HG03135 (cell line): ENCODE measurements around the gene SLC24A3.
A peak's percentile ranks its signal among the peaks of the same experiment; 100 is the strongest.

ENCODE experiments used
- ATAC-seq: cut with Tn5 transposase; IDR thresholded peaks from one replicate; pipeline ENCODE4 v1.9.1; 2021; ENCODE audit warnings: mild to moderate bottlenecking, moderate library complexity; ENCODE audit not compliant: unreplicated experiment

Gene SLC24A3

DNA sequence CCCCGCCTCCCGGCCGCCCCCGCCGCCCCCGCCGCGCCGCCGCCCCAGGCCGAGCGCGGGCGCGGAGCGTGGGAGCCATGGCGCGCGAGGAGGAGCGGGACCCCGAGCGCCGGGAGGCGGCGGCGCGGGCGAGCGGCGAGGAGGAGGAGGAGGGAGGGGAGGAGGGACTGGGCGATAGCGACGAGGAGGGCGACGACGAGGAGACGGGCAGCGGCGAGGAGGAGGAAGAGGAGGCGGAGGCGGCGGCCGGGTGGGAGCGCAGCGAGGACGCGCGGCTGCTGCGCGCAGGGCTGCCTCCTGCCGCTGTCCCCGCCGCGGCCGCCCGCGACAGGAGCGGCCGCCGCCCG, at the start of gene SLC24A3:
Gene SLC24A3 (plus strand): TSS at position 174 of the 347 bp plus-strand sequence.
- ATAC-seq: no peak

DNA sequence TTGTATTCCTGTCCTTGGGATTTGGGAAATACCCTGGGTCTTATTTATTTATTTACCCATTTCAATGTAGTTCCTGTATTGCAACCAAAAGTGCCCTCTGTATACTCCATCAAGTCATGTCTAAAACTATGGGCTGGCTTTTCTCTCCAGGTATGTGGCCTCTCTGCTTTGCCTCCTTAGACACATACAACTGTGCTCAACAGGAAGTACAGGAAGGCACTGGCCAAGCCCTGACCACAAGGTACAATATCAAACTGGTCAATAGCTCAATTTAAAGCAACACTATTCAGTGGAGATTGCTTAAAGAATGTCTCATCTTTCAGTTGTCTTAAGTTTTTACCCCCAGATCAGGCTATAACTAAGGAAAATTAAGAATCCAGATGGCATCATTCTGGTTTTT, 42.3 kb upstream of the SLC24A3 start:
- no peak for ATAC-seq

DNA sequence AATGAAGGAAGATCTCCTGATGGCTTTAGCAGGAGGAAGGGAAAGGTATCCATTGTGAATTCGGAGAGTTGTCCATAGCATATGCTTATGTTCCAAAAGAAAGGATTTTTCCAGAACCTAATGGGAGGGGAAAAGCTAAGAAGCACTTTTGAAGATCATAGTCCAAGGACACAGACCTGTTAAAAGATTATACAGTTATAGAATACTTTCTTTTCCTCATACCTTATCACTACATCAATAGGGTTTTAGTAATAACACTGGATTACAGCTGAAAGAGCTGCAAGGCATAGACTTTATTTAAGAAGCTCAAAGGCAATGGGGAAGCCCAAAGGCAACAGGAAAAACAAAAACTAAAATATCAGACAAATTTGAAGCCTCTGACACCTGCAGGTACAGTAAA, 39.8 kb upstream of the SLC24A3 start:
- ATAC-seq: no peak

DNA sequence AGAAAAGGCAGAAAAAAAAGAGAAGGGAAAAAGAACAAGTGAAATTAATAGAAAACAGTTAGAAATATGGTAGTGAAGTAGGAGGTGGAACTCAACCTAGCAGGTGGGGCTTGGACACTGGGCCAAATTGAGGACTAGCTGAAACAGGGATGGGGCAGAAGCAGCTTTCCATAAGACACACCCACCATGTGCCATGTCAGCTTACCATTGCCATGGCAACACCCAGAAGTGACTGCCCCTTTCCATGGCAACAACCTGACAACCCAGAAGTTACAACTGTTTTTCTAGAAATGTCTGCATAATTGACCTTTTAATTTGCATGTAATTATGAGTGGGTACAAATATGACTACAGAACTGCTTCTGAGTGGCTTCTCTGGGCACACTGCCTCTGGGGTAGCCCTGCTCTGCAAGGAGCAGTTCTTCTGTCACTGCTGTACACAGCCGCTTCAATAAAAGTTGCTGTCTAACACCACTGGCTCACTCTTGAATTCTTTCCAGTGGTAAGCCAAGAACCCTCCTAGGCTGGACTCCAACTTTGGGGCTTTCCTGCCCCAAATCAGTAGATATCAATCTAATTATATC, 35.9 kb upstream of the SLC24A3 start:
- no peak for ATAC-seq

DNA sequence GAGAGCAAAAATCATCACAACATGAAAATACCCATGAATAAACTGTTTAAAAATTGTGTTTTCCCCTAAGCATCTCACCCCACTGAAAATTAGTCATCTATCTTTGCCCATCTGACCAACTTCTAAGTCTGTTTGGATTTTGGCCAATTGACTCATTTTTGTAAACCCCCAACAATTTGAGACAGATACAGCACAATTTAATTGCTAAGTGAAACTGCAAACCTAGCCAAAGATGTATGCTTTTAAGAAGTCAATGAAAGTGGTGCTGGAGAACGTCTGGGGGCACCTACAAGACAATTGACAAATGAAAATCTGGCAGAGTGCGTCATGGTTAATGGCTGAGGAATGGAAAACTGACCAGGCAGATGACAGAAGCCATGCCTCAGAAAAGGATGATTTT, 30.9 kb upstream of the SLC24A3 start:
- no peak for ATAC-seq

DNA sequence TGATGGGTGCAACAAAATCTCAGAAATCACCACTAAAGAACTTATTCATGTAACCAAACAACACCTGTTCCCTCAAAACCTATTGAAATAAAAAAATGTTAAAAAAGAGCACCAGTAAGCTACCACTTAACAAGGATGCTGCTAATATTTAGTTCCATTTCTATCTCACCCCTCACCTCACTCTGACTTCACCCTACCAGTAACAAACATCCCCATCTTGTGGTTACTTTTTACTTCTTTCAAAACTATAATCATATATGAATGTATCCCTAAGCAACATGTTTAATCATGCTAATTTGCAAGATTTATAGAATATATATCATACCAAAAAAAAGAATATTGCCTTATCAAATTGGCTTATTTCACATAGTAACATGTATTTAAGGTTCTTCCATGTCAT, 27.4 kb upstream of the SLC24A3 start:
- no peak for ATAC-seq

DNA sequence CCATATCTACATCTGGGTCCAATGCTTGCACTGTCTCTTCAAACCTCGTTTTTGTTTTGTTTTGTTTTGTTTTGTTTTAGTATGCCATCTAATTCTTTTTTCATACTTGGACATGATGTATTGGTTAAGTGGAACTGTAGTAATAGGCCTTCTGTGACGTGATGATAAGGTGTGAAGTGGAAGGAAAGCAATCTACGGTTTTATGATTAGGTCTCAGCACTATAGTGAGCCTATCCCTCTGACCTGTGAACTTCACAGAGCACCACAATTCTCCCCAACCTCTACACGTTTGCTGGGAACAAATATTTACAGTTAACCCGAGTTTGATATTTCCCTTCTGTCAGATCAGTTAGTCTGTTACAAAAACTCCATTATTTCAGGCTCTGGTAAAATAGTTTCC, 19.1 kb upstream of the SLC24A3 start:
- no peak for ATAC-seq

DNA sequence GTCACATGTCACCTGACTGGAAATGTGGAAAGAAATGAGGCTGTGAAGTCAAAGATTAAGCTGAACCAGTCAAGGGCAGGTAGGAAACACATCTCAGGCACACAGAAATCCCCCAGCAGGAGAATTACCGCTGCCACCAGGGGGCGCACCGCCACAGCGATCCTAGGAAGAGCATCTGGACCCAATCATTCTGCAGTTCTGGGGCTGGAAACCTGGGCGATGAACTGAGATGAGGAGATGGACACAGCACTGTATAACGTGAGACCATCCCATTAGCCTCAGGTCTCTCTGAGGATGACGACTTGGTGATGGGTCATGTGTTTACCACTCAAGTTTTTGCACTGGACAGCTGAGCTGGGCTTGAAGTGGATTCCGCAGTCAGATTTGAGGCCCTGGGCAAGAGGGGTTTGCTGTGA, 6.5 kb upstream of the SLC24A3 start:
- ATAC-seq: peak; percentile 57

DNA sequence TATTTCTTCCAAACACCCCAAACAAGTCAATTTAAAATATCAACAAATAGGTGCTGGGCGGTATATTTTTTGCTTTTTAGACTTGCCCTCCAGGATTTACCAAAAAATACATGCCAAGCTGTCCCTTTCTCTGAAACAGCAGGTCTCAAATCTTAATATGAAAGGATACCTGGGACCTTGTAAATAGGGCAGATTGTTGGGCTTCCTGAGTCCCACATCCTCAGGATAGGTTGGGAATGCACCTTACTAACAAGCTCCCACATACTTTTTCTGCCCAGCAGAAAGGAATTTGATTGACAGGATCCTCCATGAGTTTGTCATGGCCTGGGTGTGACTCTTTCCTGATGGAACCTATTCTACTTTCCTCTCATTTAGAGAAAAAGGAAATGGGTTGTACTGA, 4.9 kb upstream of the SLC24A3 start:
- no peak for ATAC-seq

DNA sequence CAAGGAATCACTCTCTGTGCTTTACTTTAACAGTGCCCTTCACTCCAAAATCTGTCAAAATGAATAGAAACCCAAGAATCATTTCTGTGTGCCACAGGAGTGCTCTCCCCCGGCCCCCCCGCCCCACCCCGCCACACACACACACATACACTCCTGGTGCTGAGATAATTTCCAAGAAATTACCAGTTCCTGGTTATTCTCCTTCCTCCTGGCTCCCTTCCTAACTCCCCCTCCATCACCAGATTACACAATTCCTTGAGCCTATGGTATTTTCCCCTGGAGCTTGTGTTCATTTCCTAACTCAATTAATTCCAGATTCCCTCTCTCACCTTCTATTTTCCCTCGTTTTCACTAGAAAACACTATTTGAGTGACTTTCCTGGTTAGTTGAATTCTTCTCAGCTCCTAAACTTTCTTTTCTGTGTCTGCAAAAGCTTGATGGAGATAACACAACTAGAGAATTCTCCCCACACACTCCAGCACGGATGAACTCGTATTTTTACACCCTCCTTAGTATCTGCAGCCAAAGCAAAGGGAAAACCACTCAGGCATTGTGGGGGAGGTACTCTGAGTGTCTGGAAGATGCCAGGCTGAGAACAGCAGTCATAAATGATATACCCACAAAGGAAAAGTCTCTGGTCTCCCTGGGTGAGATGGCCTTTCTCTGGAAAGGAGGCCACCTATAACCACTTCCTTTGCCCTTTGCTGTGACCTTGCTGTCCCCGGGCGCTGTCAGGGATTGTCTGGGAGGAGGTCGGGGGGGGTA, 1.9 kb upstream of the SLC24A3 start:
- ATAC-seq: no peak

DNA sequence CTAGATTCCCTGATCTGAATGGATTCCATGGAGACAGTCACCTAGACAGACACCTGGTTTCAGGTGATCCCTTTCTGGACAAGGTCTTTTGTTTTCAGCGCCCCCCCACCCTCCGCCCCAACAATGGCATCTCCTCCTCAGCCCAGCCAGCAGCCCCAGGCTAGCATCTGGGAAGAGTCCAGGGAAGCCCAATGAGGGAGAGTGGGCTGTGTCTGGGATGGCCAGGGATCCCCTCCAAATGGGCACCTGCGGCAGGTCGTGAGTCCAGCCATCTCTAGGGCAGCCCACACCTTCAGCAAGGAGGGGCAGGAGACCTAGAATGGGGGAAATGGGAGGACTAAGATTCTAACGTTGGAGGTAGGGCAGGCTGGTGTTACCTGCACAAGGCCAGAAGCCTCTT, 1.2 kb upstream of the SLC24A3 start:
- ATAC-seq: no peak

DNA sequence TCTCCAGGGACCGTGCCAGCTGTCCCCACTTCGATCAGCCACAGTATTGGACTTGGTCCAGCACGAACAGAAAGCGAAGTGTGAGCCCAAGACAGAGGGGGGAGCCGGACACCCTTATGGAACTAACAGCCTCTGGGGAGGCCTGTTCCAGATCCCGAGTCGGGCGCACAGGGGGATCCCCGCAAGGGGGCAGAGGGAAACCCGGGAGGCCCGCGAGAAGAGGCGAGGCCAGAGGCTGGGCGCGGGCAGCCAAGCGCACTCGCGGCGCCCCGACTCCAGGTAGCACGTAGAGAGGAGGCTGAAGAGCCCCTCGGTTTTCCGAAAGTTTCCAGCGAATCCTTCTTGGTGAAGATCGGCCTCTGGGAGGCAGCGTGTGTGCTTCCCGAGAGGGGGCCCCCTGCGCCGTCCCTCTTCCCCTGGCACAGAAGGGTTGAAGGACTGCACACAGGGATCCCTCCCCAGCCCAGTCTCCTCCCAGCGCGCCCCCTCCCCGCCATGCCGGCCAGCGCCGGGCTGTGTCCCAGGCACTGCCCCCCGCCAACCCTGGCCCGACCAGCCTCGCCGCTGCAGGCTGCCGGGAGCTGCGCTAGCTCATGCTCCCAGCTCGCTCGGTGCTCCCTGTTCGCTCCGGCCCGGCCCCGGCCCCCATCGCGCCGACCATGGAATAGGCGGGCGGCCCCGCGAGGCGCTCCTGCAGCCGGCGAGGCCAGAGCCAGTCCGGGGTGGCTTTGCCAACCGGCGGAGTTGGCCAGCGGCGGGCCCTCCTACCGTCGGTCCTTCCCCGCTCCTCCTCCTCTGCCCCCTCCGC, 577 bp upstream of the SLC24A3 start:
- ATAC-seq: no peak

DNA sequence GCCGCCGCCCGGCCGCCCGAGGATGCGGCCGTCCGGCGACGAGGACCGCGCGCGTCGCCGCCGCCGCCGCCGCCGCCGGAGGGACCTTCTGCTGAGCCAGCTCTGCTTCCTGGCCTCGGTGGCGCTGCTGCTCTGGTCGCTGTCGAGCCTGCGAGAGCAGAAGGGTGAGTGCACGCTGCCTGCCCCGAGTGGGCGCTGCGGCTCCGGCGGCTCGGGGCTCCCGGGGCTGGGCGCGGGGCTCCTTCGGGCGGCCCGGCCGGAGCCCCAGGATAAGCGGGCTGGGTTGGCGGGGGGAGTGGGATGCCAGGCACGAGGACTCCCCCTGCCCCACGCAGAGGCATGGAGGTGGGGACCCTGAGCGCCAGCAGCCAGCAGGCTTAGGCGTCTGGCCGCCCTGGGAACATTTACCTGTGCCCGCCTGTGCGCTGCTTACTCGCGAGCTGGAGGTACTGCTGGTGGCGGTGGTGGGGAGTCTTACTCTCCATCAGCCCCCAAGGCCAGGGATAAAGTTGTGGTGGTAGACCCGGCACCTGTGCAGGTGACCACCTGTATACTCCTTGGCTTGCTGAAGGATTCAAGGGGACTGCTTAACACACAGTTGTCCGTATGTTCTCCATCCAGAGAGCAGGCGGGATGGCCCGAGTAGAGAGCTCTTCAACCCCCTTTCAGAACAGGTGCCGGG, 520 bp downstream of the SLC24A3 start:
- peak; percentile 79 for ATAC-seq

DNA sequence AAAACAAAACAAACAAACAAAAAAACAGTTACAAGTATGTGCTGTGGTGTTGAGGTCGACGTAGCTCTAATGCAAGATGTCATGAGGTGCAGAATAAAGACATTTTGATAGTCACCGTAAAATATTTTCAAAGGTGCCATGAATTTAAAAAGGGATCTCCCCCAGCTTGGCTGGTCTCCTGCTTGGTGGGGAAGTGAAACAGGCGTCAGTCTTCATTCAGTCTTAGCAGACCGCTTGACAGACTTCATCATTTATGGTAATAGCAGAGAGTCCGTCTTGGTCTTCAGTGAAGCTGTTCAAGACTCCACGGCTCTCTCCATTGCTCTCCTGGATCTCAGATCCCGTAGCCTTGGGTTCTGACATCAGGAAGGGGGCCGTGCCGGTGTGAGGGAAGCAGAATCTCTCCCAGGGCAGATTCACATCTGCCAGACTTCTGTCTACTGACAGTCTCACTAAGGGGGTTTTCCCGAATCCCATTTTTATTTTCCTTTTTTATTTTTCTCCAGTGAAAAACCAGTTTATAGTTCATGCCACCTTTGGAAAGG, 1.6 kb downstream of the SLC24A3 start:
- no peak for ATAC-seq

DNA sequence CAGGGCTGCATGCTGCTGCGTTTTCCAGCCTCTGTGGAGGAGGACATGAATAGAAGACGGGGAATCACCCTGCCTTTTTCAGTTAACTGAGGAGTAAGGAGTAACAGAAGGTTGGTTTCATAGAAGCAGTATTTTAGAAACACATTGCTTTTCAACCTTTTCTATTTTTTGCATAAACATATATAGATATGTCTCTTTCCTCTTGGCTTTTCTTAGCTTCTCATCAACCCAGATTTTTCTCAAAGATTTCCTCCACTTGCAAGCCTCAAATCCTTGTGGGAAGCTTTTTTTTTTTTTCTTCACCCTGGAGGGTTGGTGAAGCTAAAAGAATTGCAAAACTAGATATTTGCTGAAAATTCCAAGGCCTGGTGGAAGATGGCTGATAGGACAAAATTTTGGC, 6.0 kb downstream of the SLC24A3 start:
- ATAC-seq: no peak

DNA sequence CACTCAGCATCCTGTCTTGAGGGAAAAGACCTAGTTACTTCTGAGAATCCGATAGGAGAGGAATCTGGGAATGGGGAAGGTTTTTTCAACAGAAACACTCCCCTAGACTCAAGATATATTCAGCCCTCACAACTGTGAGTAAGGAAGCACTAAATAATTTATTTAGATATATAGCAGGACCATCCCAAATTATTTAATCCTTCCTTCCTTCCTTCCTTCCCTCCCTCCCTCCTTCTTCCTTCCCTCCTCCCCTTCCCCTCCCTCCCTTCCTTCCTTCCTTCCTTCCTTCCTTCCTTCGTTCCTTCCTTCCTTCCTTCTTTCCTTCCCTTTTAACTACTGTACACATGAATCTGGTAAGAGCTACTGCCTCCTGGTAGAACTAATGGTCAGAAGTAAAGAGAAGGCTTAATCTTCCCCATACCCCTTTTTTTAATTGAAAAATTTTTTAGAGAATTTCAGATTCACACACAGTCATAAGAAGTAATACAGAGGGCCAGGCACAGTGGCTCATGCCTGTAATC, 10.1 kb downstream of the SLC24A3 start:
- no peak for ATAC-seq

DNA sequence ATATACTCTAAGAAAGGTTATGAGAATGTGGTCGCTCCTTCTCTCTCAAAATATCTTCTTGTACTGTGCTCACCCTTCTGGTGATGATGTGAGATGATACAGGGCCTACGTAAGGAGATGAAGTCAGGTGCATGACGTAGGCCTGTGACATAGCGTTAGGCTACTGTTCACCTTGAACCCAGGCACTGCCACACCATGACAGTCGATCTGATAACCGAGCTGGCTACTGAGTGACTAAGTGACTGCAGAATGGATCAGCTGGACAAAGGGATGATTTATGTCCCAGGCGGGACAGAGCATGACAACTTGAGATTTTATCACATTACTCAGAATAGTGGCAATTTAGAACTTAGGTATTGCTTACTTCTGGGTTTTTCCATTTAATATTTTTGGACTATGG, 11.2 kb downstream of the SLC24A3 start:
- ATAC-seq: no peak

DNA sequence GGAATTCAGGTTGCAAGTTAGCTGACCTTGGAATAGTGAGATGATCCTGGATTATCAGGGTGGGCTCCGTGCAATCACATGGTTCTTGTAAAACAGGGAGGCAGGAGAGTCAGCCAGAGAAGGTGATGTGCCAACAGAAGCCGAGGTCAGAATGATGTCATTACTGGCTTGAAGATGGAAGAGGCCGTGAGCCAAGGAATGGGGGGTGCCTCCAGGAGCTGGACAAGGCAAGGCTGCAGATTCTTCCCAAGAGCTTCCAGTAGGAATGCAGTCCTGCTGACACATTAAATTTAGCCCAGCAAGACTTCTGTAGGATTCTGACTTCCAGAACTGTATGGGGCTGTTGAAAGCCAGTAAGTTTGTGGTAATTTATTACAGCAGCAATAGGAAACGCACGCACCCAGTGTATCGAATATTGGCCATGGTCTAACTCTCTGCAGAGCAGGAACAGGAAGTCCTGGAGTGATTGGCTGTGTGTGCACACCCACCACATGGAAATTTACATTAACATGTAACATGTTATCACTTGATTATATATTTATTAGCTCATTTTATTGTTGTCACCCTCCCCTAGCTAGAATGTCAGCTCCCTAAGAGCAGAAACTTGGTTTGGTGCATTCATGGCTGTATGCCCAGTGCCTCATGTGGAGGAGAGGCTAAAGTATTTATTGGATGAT, 19.1 kb downstream of the SLC24A3 start:
- no peak for ATAC-seq

DNA sequence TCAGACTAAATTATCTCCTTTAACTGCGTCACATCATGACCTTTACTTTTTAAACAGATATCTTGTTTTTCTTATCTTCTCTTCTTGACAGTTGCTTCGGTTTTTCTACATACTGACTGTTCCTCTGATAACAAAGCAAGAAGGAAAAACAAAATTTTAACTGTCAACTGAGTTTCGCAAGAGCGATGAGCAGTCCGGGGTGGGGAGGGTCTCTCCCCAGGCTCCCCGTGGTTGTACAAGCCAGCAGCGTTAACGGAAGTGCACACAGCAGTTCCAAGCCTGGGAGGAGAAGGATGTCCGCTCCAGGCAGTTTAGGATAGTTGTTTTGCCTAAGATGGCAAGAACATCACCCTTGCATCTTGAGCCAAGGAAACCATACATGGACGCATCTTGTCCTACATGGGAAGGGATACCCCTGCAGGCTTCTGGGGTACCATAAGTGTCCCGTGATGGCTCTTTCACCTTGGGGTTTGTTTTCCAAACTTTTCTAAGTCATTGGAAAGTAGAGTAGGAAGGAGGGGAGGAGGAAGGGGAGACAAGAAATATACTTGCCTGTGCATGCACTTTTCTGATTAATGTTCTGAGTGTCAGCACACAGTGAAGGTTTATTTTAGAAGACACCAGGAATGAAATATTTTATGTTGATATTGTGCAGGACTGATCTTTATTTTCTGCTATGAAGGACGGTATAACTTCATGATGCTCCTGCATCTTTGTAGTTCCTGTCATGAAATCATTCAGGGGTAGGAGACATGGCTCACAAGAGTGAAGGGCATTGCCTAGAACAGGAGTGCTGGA, 20.8 kb downstream of the SLC24A3 start:
- ATAC-seq: no peak
